ENCODE measurements around the gene FAM3D.

DNA sequence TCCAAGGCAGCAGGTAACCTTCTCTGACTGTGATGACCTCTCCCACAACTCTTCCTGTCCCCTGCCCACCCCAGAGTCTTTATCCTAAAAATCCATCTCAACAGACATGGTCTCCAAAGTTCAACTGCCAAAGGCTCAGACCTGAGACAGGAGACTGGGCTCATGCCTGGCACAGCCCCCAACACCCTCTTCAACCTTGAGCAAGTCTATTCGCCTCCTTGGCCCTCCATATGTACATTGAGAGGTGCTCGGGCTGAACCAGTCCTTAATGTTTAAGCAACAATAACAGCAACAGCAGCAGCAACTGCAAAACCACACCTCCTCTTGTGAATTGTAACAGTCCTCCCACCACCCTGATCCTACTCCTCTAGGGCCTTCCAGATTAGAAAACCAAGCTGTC lies 9.9 kb downstream of the FAM3D start:
- TF ChIP-seq, protein P1, sequence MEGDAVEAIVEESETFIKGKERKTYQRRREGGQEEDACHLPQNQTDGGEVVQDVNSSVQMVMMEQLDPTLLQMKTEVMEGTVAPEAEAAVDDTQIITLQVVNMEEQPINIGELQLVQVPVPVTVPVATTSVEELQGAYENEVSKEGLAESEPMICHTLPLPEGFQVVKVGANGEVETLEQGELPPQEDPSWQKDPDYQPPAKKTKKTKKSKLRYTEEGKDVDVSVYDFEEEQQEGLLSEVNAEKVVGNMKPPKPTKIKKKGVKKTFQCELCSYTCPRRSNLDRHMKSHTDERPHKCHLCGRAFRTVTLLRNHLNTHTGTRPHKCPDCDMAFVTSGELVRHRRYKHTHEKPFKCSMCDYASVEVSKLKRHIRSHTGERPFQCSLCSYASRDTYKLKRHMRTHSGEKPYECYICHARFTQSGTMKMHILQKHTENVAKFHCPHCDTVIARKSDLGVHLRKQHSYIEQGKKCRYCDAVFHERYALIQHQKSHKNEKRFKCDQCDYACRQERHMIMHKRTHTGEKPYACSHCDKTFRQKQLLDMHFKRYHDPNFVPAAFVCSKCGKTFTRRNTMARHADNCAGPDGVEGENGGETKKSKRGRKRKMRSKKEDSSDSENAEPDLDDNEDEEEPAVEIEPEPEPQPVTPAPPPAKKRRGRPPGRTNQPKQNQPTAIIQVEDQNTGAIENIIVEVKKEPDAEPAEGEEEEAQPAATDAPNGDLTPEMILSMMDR (IDR thresholded peaks at IDR 0.05) = no peak
- no peak for TF ChIP-seq POLR2A (IDR thresholded peaks at IDR 0.05)
